ENCODE data around the gene EDEM3. TPM values are rescaled to one million over a fixed set of nuclear protein-coding genes. Genes with fewer than 3 reads are reported as not detected.

The EDEM3 gene
- total RNA-seq, 4 donors from 2014 or later = 28.1 to 57.0 (median 42.7) TPM

DNA sequence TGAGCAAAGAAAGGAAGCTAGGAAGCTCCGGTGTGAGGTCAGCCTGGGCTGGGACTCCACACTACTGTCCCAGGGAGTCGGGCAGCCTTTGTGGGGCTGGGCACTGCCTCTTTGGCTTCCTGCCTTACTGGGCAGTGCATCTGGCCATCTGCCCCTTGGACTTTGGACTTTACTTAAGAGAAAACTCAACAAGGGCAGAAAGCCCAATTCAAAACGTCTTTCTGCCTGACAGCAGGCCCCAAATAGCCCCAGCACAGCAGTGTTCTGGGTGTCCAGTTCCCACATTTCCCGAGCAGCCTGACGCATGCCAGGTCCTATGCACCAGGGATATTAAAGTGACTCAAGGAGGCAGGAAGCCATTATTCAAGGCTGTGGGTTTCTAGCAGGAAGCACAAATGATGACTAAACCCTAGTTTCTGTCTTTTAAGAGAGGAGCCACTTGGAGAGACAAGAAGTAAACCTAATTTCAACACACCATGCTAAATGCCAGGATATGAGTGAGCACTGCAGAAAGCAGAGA, 37.9 kb upstream of the EDEM3 start:
- Histone ChIP-seq H3K9me3 (no peaks in the 10 kb centered on the region), H3K4me1 (peaks cover 16 to 39% (median 27%) of the 10 kb centered on the region in 4 donors), H3K36me3 (no peaks in the 10 kb centered on the region), H3K27me3 (no peaks in the 10 kb centered on the region), H3K4me3 (no peak overlapping the region), H3K27ac (peak overlapping the region; percentile 58 to 79 (median 76))
- intact Hi-C loops (cut with DNase I; ENCODE audit: low total_unique reads) = no loop called here
- peak; percentile 74 for DNase-seq
- in situ Hi-C loops (cut with MboI; ENCODE audit: low pct_ligation_motif_present in 1 of 4, low pct_unique_long_range_greater_than_20kb in 1 of 4, low sequenced_read_pairs in 3 of 4) = loop anchor here in 1 of 4 donors (25.0 kb wide), 1 partner anchor 370 kb away; the partner anchor contains the start of genes SWT1 and TRMT1L
- 33% methylated on average over 5 of the region's 5 CpGs; no CpG with 5 or more reads in 1 of the 2 donors for WGBS, 2 donors (ENCODE audit: low coverage in 1 of 2)
- TF ChIP-seq POLR2A (IDR thresholded peaks at IDR 0.05) (peak; percentile 27), EP300 (IDR thresholded peaks at IDR 0.05; ENCODE audit: low read depth) (no peak), POLR2AphosphoS5 (IDR thresholded peaks at IDR 0.05) (peak; percentile 51 to 77 (median 69))

DNA sequence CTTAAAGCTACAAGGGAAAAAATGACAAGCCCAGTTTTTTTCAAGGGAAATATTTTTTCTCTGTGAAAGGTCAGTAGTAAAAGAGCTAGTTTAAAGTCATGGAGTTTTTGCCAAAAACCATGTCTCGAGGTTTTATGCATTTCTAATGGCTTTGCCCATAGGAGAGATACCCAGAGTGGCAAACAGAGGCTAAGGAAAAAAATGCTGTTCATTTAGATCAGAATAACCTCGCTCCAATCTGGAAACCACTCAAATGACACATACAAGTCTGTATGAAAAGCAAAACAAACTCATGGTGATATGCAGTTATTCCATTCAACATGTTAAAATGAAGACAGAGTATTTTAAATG, 36.9 kb upstream of the EDEM3 start:
- H3K4me1 ChIP-seq = peaks cover 16 to 39% (median 27%) of the 10 kb centered on the region in 4 donors
- TF ChIP-seq POLR2AphosphoS5 (IDR thresholded peaks at IDR 0.05) (no peak), POLR2A (IDR thresholded peaks at IDR 0.05) (no peak), EP300 (IDR thresholded peaks at IDR 0.05; ENCODE audit: low read depth) (no peak)
- TF ChIP-seq, protein P1, sequence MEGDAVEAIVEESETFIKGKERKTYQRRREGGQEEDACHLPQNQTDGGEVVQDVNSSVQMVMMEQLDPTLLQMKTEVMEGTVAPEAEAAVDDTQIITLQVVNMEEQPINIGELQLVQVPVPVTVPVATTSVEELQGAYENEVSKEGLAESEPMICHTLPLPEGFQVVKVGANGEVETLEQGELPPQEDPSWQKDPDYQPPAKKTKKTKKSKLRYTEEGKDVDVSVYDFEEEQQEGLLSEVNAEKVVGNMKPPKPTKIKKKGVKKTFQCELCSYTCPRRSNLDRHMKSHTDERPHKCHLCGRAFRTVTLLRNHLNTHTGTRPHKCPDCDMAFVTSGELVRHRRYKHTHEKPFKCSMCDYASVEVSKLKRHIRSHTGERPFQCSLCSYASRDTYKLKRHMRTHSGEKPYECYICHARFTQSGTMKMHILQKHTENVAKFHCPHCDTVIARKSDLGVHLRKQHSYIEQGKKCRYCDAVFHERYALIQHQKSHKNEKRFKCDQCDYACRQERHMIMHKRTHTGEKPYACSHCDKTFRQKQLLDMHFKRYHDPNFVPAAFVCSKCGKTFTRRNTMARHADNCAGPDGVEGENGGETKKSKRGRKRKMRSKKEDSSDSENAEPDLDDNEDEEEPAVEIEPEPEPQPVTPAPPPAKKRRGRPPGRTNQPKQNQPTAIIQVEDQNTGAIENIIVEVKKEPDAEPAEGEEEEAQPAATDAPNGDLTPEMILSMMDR (IDR thresholded peaks at IDR 0.05) = no peak
- no peaks in the 10 kb centered on the region for H3K36me3 ChIP-seq
- 60 to 67% methylated on average over 2 of the region's 2 CpGs for WGBS, 2 donors (ENCODE audit: low coverage in 1 of 2)
- intact Hi-C loops (cut with DNase I; ENCODE audit: low total_unique reads) = no loop called here
- H3K9me3 ChIP-seq = no peaks in the 10 kb centered on the region
- H3K27ac ChIP-seq = peak overlapping the region; percentile 58 to 79 (median 76)
- in situ Hi-C loops (cut with MboI; ENCODE audit: low pct_ligation_motif_present in 1 of 4, low pct_unique_long_range_greater_than_20kb in 1 of 4, low sequenced_read_pairs in 3 of 4) = loop anchor here in 1 of 4 donors (25.0 kb wide), 1 partner anchor 371 kb away; the partner anchor contains the start of genes SWT1 and TRMT1L
- H3K27me3 ChIP-seq = no peaks in the 10 kb centered on the region
- no peak overlapping the region for H3K4me3 ChIP-seq
- DNase-seq = no peak

DNA sequence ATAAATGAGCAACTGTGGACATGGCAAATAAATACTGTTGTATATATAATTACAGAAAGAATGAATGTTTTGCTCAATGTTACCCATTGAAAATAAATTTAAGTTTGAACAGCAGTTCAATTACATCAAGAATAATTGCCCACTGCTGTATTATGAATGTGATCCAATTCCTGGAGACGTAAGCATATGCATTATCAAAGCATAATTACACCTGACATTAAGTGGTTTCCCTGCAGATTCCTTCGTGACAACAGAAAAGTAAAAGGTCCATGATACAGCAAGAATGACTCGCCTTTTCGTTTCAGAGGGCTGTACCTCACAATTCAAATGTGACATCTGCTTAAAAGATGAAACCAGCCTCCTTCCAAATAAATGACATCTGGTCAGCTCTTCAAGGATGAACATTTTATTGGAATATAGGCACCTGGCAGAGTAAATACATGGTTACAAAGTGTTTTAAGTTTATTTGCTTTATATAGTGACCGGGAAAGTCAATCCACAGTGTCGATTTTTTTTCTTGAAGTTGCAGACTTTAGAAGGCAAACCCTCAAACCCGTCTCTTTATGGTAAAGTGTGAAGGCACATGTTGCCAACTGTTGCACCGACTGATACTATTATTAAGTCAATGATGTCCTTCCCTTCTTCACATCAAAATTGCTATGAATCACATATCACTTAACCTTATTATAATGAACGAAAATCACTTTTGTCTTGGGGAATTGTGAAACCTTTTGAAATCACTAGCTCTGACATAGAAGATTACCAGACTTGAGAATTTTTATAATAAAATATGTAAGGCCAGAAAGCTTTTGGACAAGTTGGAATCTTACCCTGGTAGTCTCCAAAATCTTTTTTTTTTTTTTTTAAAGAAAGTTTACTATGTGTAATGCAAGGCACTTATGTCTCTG, 36.2 kb upstream of the EDEM3 start:
- in situ Hi-C loops (cut with MboI; ENCODE audit: low pct_ligation_motif_present in 1 of 4, low pct_unique_long_range_greater_than_20kb in 1 of 4, low sequenced_read_pairs in 3 of 4) = loop anchor here in 1 of 4 donors (25.0 kb wide), 1 partner anchor 371 kb away; the partner anchor contains the start of genes SWT1 and TRMT1L
- WGBS, 2 donors (ENCODE audit: low coverage in 1 of 2) = 84 to 85% methylated on average over 9 of the region's 9 CpGs

DNA sequence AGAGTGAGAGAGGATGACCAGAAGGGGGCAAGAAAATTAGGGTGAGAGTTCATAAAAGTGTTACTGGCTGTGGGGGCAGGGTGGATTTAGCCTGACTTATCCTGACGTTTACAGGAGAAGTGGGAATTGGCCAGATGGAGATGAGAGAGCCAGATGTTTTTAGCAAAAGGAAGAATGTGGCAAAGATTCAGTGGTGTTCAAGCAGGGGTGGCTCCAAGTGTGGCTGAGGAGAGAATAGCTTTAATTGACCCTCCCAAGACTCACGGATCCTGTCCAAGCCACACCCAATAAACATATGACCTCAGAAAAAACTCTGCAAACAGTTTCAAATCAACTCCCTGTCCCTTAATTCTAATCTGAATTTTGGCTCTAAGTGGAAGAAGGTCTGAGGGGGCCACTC, 35.2 kb upstream of the EDEM3 start:
- intact Hi-C loops (cut with DNase I; ENCODE audit: low total_unique reads) = no loop called here
- DNase-seq = no peak
- Histone ChIP-seq H3K4me3 (no peak overlapping the region), H3K36me3 (no peaks in the 10 kb centered on the region), H3K27me3 (no peaks in the 10 kb centered on the region), H3K4me1 (peaks cover 16 to 39% (median 27%) of the 10 kb centered on the region in 4 donors), H3K9me3 (peaks cover 0 to 3% of the 10 kb centered on the region in 2 donors), H3K27ac (peak overlapping the region; percentile 10 to 75 (median 50))
- in situ Hi-C loops (cut with MboI; ENCODE audit: low pct_ligation_motif_present in 1 of 4, low pct_unique_long_range_greater_than_20kb in 1 of 4, low sequenced_read_pairs in 3 of 4) = loop anchor here in 1 of 4 donors (25.0 kb wide), 1 partner anchor 372 kb away; the partner anchor contains the start of genes SWT1 and TRMT1L
- TF ChIP-seq POLR2AphosphoS5 (IDR thresholded peaks at IDR 0.05) = no peak
- TF ChIP-seq EP300 (IDR thresholded peaks at IDR 0.05; ENCODE audit: low read depth) = no peak
- no peak for TF ChIP-seq POLR2A (IDR thresholded peaks at IDR 0.05)
- WGBS, 2 donors (ENCODE audit: low coverage in 1 of 2) = 29 to 31% methylated on average over 2 of the region's 2 CpGs

More for the DNA sequence above, 36.2 kb upstream of the EDEM3 start:
- TF ChIP-seq, protein P1 (IDR thresholded peaks at IDR 0.05) = no peak
- TF ChIP-seq POLR2AphosphoS5 (IDR thresholded peaks at IDR 0.05) (no peak), POLR2A (IDR thresholded peaks at IDR 0.05) (no peak), EP300 (IDR thresholded peaks at IDR 0.05; ENCODE audit: low read depth) (no peak)
- no peak for DNase-seq
- H3K27ac ChIP-seq = peak overlapping the region; percentile 58 to 79 (median 76)
- no peaks in the 10 kb centered on the region for H3K27me3 ChIP-seq
- H3K4me1 ChIP-seq = peaks cover 16 to 39% (median 27%) of the 10 kb centered on the region in 4 donors
- no peaks in the 10 kb centered on the region for H3K36me3 ChIP-seq
- no peaks in the 10 kb centered on the region for H3K9me3 ChIP-seq
- no peak overlapping the region for H3K4me3 ChIP-seq
- intact Hi-C loops (cut with DNase I; ENCODE audit: low total_unique reads) = no loop called here

Measured in transverse colon (tissue), 4 donors.